K562 (cell line): ENCODE data around the gene TOM1L2. TPM values are rescaled to one million over a fixed set of nuclear protein-coding genes. Genes with fewer than 3 reads are reported as not detected.

Experiments used
- ATAC-seq: fragments of 200-7000 bp; cut with Tn5 transposase; 3 replicates; pipeline ENCODE4 v1.9.1; 2020; ENCODE audit warnings: moderate library complexity
- BruUV-seq: library from RNA; stranded (reverse); fragments of 400-500 nt; replicated peaks from 2 replicates; lab custom pipeline; 2021; lab: Mats Ljungman, UMichigan
- CTCF ChIA-PET: fragments of 300-600 bp; formaldehyde crosslinking; extraction: SDS; loops from one replicate; lab custom pipeline; 2021; ENCODE audit warnings: low intra/inter-chr PET ratio; lab: Yijun Ruan, JAX
- POLR2A ChIA-PET: fragments of 300-600, 350-650 bp; sonication (Branson Sonifier 250); formaldehyde crosslinking; extraction: SDS; loops from one replicate; lab custom pipeline; 2021; ENCODE audit warnings: antibody characterized with exemption, inconsistent platforms; lab: Yijun Ruan, JAX
- DNase-seq, 4 experiments: peaks; one replicate each; pipeline versions ENCODE4 v3.0.0 to v3.0.0-alpha.2; 2011 to 2018; ENCODE audit warnings: low spot score in 3 of 4, mixed read lengths in 3 of 4; ENCODE audit errors: extremely low read depth in 1 of 4
- FAIRE-seq: peaks from 2 replicates; lab custom pipeline; 2011; peaks lifted over from hg19 to GRCh38; lab: Jason Lieb, UNC
- H2AFZ ChIP-seq: 2 replicates; pipeline ENCODE4 v1.6.0; 2011; ENCODE audit warnings: low read depth, low read length, control low read depth, inconsistent platforms
- H3K27ac ChIP-seq: fragments of 200-600 bp; 3 replicates; pipeline ENCODE4 v1.8.0; 2011; ENCODE audit warnings: low read depth, mild to moderate bottlenecking, control low read depth, inconsistent platforms, low read length, moderate library complexity, mixed read lengths; ENCODE audit errors: extremely low read depth
- H3K27me3 ChIP-seq, 2 experiments: fragments of 300-600 bp in 1 of 2; 2 replicates in 1 of 2; 3 replicates in 1 of 2; pipeline versions ENCODE4 v1.6.0 to v1.8.0; 2011; ENCODE audit warnings: inconsistent platforms in 2 of 2, low read length in 2 of 2, mild to moderate bottlenecking in 1 of 2, mixed read lengths in 1 of 2, moderate library complexity in 1 of 2; ENCODE audit not compliant: control insufficient read depth in 2 of 2, insufficient read depth in 2 of 2
- H3K36me3 ChIP-seq: fragments of 300-600 bp; 3 replicates; pipeline ENCODE4 v1.8.0; 2011; ENCODE audit warnings: mild to moderate bottlenecking, low read length, inconsistent platforms; ENCODE audit not compliant: control insufficient read depth, insufficient read depth
- H3K4me1 ChIP-seq, 2 experiments: fragments of 200-600 bp in 1 of 2; replicated peaks in 1 of 2; 2 replicates in 1 of 2; 3 replicates in 1 of 2; pipeline versions ENCODE4 v1.5.1 to v1.8.0; 2011; ENCODE audit warnings: inconsistent platforms in 2 of 2, low read length in 2 of 2, mild to moderate bottlenecking in 1 of 2, mixed read lengths in 1 of 2, moderate library complexity in 1 of 2; ENCODE audit not compliant: control insufficient read depth in 2 of 2, insufficient read depth in 2 of 2
- H3K4me2 ChIP-seq: 2 replicates; pipeline ENCODE4 v1.6.1; 2011; ENCODE audit warnings: low read length, control low read depth, inconsistent platforms, mixed read lengths; ENCODE audit not compliant: insufficient read depth
- H3K4me3 ChIP-seq: fragments of 200-600 bp; sonication (generic), shearing (Covaris generic); 2 replicates; pipeline ENCODE4 v1.5.1; 2016; ENCODE audit warnings: control low read depth, inconsistent platforms
- H3K79me2 ChIP-seq: fragments of 200-600 bp; 3 replicates; pipeline ENCODE4 v1.8.0; 2011; ENCODE audit warnings: low read length, inconsistent platforms; ENCODE audit not compliant: control insufficient read depth, insufficient read depth
- H3K9ac ChIP-seq, 2 experiments: 2 replicates each; pipeline versions ENCODE4 v1.6.0 to v1.6.1; 2011; ENCODE audit warnings: low read depth in 2 of 2, low read length in 2 of 2, control low read depth in 1 of 2, inconsistent platforms in 1 of 2, mild to moderate bottlenecking in 1 of 2, mixed read lengths in 1 of 2; ENCODE audit not compliant: insufficient read depth in 1 of 2
- H3K9me1 ChIP-seq: one replicate; pipeline ENCODE4 v1.6.0; 2011; ENCODE audit warnings: inconsistent platforms, mild to moderate bottlenecking, low read length, moderate library complexity; ENCODE audit not compliant: control insufficient read depth, insufficient read depth
- H3K9me3 ChIP-seq: replicated peaks from 2 replicates; pipeline ENCODE4 v1.5.1; 2011; ENCODE audit warnings: low read depth, low read length, inconsistent platforms; ENCODE audit not compliant: control insufficient read depth, insufficient read depth
- H4K20me1 ChIP-seq: replicated peaks from 2 replicates; pipeline ENCODE4 v1.6.1; 2011; ENCODE audit warnings: low read length, inconsistent platforms, mixed read lengths; ENCODE audit not compliant: control insufficient read depth, insufficient read depth
- TARDBP ChIP-seq: fragments of 450-650 bp; IDR thresholded peaks from 2 replicates; pipeline ENCODE4 v1.6.1; 2016
- WGBS: fragments of 100-300 bp; shearing (Covaris generic); methylation state at CpG from one replicate; pipeline ENCODE4 v1.1.6; 2016; ENCODE audit warnings: low coverage, mixed read lengths; ENCODE audit not compliant: insufficient coverage; ENCODE audit errors: missing lambda C conversion rate; 5-methylcytosine and 5-hydroxymethylcytosine counted together
- in situ Hi-C: fragments of 300-500 bp; cut with MboI; formaldehyde crosslinking; loops from 4 replicates; pipeline ENCODE4 v1.15.0; 2018; ENCODE audit warnings: inconsistent platforms, mixed read lengths
- intact Hi-C: fragments of 100-400 bp; cut with micrococcal nuclease; formaldehyde crosslinking; loops from 2 replicates; pipeline ENCODE4 v1.14.2; 2022
- polyA plus RNA-seq, 8 experiments: library from polyadenylated mRNA; depleted of rRNA in 4 of 8; stranded (reverse) in 5 of 8; unstranded in 3 of 8; fragments of >200 nt; fragmentation: Nextera tagmentation in 2 of 8; fragmentation: Illumina TruSeq in 1 of 8; extraction: Ambion mirVana in 2 of 8; extraction: Trizol in 1 of 8; gene quantifications; 2 replicates each; pipeline versions ENCODE4 v1.2.1 to v1.2.3, GENCODE V29; 2011 to 2014; ENCODE audit warnings: inconsistent platforms in 1 of 8, missing spikeins in 1 of 8
- total RNA-seq, 7 experiments: library from RNA; depleted of rRNA in 6 of 7; stranded (reverse); fragments of >200 nt in 6 of 7; fragmentation: Illumina TruSeq in 2 of 7; extraction: Trizol in 2 of 7; gene quantifications; 2 replicates each; pipeline versions ENCODE4 v1.2.1 to v1.2.3, GENCODE V29; 2011 to 2021; ENCODE audit warnings: low replicate concordance in 1 of 7
- TF ChIP-seq, protein P1 (sequence below), 3 experiments: IDR thresholded peaks in 2 of 3; conservative IDR thresholded peaks in 1 of 3; 2 replicates each; pipeline ENCODE4 v1.5.1; 2011 to 2012; ENCODE audit warnings: low read length in 3 of 3, mild to moderate bottlenecking in 3 of 3, control low read depth in 2 of 3, improper control_type of control experiment in 1 of 3, inconsistent platforms in 1 of 3, low read depth in 1 of 3, mixed read lengths in 1 of 3, moderate library complexity in 1 of 3; ENCODE audit not compliant: insufficient read depth in 2 of 3

The TOM1L2 gene
- total and polyA plus RNA-seq, 9 of the 15 experiments (the other 6 are each of a cell fraction or from before 2014, with no cell fraction given): 0.07 to 6.0 (median 2.5) TPM

DNA sequence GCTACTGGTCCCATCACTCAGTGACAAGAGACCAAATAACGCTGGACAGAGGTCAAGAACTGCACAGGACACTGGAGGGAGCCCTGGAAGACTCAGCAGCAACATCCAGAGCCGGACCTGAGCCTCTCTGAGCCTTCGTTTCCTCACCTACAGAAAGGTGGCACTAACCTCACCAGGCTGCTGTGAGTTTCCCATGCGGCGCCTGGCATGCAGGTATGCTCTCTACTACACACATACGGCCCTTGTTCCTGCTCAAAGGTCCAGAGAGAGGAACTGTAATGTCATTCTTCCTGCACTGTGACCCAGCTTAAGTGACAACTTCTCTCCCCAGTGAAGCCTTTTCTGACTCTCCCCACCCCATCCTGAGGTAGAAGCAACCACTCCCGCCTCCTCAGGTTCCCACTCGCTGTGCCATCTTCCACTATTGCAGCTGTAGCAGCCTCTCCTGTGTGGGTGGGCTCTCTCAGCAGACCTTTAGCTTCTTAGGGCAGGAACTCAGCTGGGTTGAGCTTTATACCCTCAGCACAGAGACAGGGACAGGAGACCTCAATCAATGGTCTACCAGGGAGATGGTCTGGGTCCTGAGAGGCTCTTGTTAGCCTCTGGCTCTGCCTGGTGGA, 91.5 kb downstream of the TOM1L2 start:
- Histone ChIP-seq H3K4me2 (no peak overlapping the region), H3K36me3 (no peaks in the 10 kb centered on the region), H3K4me3 (no peak overlapping the region), H4K20me1 (no peaks in the 10 kb centered on the region; the same call in 1 of the 2 replicates), H3K9me3 (no peaks in the 10 kb centered on the region), H3K9me1 (no peaks in the 10 kb centered on the region), H3K79me2 (no peaks in the 10 kb centered on the region), H3K4me1 (no peaks in the 10 kb centered on the region; a peak in 1 of 5 replicates), H3K9ac (no peak overlapping the region), H3K27me3 (no peaks in the 10 kb centered on the region), H3K27ac (no peak overlapping the region), H2AFZ (no peak overlapping the region)
- intact Hi-C loops: no loop called here
- ATAC-seq (no peak), DNase-seq (no peak), FAIRE-seq (no peak)
- CTCF ChIA-PET: no interaction called here
- TF ChIP-seq, protein P1, sequence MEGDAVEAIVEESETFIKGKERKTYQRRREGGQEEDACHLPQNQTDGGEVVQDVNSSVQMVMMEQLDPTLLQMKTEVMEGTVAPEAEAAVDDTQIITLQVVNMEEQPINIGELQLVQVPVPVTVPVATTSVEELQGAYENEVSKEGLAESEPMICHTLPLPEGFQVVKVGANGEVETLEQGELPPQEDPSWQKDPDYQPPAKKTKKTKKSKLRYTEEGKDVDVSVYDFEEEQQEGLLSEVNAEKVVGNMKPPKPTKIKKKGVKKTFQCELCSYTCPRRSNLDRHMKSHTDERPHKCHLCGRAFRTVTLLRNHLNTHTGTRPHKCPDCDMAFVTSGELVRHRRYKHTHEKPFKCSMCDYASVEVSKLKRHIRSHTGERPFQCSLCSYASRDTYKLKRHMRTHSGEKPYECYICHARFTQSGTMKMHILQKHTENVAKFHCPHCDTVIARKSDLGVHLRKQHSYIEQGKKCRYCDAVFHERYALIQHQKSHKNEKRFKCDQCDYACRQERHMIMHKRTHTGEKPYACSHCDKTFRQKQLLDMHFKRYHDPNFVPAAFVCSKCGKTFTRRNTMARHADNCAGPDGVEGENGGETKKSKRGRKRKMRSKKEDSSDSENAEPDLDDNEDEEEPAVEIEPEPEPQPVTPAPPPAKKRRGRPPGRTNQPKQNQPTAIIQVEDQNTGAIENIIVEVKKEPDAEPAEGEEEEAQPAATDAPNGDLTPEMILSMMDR (IDR thresholded peaks at IDR 0.05 in 2 of 3, conservative IDR thresholded peaks at IDR 0.05 in 1 of 3; ENCODE audit: insufficient read depth in 2 of 3, low read depth in 1 of 3, low read length in 3 of 3): 0 out of 6 replicates have a peak, but pooled peaks of 1 of the 3 experiments have one; percentile 1
- TF ChIP-seq TARDBP: no peak
- WGBS: 62% methylated on average over 5 of the region's 8 CpGs
- POLR2A ChIA-PET: no interaction called here
- BruUV-seq: no TSS peak
- in situ Hi-C loops: loop anchor here (5.0 kb wide), 1 partner anchor 147 kb away; no protein-coding TSS in a partner anchor
